Lower lobe of right lung (tissue), 2 donors: ENCODE measurements around the gene CLSTN2. TPM values are rescaled to one million over a fixed set of nuclear protein-coding genes. Genes with fewer than 3 reads are reported as not detected.

Experiments
- ATAC-seq, 2 donors: fragments of 200-7000 bp; cut with Tn5 transposase; one replicate each; pipeline ENCODE4 v1.9.1; 2020 to 2022; ENCODE audit warnings: mild to moderate bottlenecking in 2 of 2, moderate library complexity in 2 of 2
- DNase-seq: peaks from one replicate; pipeline ENCODE4 v3.0.0-alpha.2; 2020
- H3K27ac ChIP-seq: fragments of 200-600 bp; one replicate; pipeline ENCODE4 v1.8.0; 2022
- H3K27me3 ChIP-seq: fragments of 200-600 bp; one replicate; pipeline ENCODE4 v1.8.0; 2022; ENCODE audit warnings: low read depth
- H3K36me3 ChIP-seq: fragments of 200-600 bp; one replicate; pipeline ENCODE4 v1.8.0; 2022; ENCODE audit warnings: mild to moderate bottlenecking
- H3K4me1 ChIP-seq: fragments of 200-600 bp; one replicate; pipeline ENCODE4 v1.8.0; 2022
- H3K4me3 ChIP-seq: fragments of 200-600 bp; one replicate; pipeline ENCODE4 v1.8.0; 2022; ENCODE audit warnings: mild to moderate bottlenecking
- H3K9me3 ChIP-seq: fragments of 200-600 bp; one replicate; pipeline ENCODE4 v1.8.0; 2022
- CTCF ChIP-seq: fragments of 200-600 bp; IDR thresholded peaks from one replicate; pipeline ENCODE4 v1.8.0; 2022; ENCODE audit warnings: antibody characterized with exemption, mild to moderate bottlenecking
- intact Hi-C: fragments of 100-400 bp; cut with DNase I; formaldehyde crosslinking; loops from one replicate; pipeline ENCODE4 v1.11.0; 2022
- total RNA-seq: library from RNA; stranded (reverse); fragmentation: NEBNext Ultra II Directional; extraction: Animal tissue kit (Norgen Biotek cat#: 25700); gene quantifications from one replicate; pipeline ENCODE4 v1.2.1, GENCODE V29; 2021
- donor health status: DM: no; HTN: yes; CAD: no; lungs with severe emphysema.

CLSTN2 gene
- total RNA-seq, 1 donor from 2014 or later: 4.5 TPM

- no peaks in the 10 kb centered on the region for H3K27me3 ChIP-seq
- H3K27ac ChIP-seq: no peak overlapping the region
- intact Hi-C loops: no loop called here
- DNase-seq (no peak), ATAC-seq (no peak)
- no peak for TF ChIP-seq CTCF
- no peaks in the 10 kb centered on the region for H3K9me3 ChIP-seq
- no peak overlapping the region for H3K4me3 ChIP-seq
- H3K4me1 ChIP-seq: no peaks in the 10 kb centered on the region
- H3K36me3 ChIP-seq: no peaks in the 10 kb centered on the region
Measured at GRCh38 chr3:140034058-140034457, 99.1 kb downstream of the CLSTN2 start.

GRCh38 chr3:140035871-140036270, 100.9 kb downstream of the CLSTN2 start:
- no peak for TF ChIP-seq CTCF
- Histone ChIP-seq H3K4me3 (no peak overlapping the region), H3K9me3 (no peaks in the 10 kb centered on the region), H3K4me1 (no peaks in the 10 kb centered on the region), H3K27me3 (no peaks in the 10 kb centered on the region), H3K27ac (no peak overlapping the region), H3K36me3 (no peaks in the 10 kb centered on the region)
- no peak for ATAC-seq
- no peak for DNase-seq
- intact Hi-C loops: no loop called here

- DNase-seq (no peak), ATAC-seq (no peak)
- Histone ChIP-seq H3K27ac (no peak overlapping the region), H3K36me3 (no peaks in the 10 kb centered on the region), H3K4me3 (no peak overlapping the region), H3K4me1 (no peaks in the 10 kb centered on the region), H3K9me3 (no peaks in the 10 kb centered on the region), H3K27me3 (no peaks in the 10 kb centered on the region)
- intact Hi-C loops: no loop called here
- TF ChIP-seq CTCF: no peak
Measured at GRCh38 chr3:140050396-140050795, 115.4 kb downstream of the CLSTN2 start.

GRCh38 chr3:140051019-140051957, 116.3 kb downstream of the CLSTN2 start:
- no peak for DNase-seq
- ATAC-seq: no peak
- Histone ChIP-seq H3K36me3 (no peaks in the 10 kb centered on the region), H3K4me3 (no peak overlapping the region), H3K9me3 (no peaks in the 10 kb centered on the region), H3K27ac (no peak overlapping the region), H3K4me1 (no peaks in the 10 kb centered on the region), H3K27me3 (no peaks in the 10 kb centered on the region)
- peak; percentile 12 for TF ChIP-seq CTCF
- intact Hi-C loops: no loop called here

GRCh38 chr3:140052771-140053702, 118.1 kb downstream of the CLSTN2 start:
- intact Hi-C loops: no loop called here
- ATAC-seq (no peak), DNase-seq (no peak)
- H3K4me3 ChIP-seq: no peak overlapping the region
- no peaks in the 10 kb centered on the region for H3K36me3 ChIP-seq
- no peaks in the 10 kb centered on the region for H3K27me3 ChIP-seq
- no peaks in the 10 kb centered on the region for H3K9me3 ChIP-seq
- no peaks in the 10 kb centered on the region for H3K4me1 ChIP-seq
- H3K27ac ChIP-seq: no peak overlapping the region
- no peak for TF ChIP-seq CTCF
